RPMI8226 (cell line): ENCODE data around the gene CATSPER2.
"Not testable (repeated sequence)": the region's sequence is repeated elsewhere in the genome, so short reads cannot be mapped to it uniquely, and the experiment has no call there.

Experiments used
- DNase-seq: peaks from one replicate; pipeline ENCODE4 v3.0.0-alpha.2; 2015

The CATSPER2 gene

GRCh38 chr15:43648649-43649429, at the start of gene CATSPER2:
TSS of gene CATSPER2 (minus strand) at chr15:43648844. CDS start at chr15:43648061, 783 bp downstream.
- no peak for DNase-seq

DNA sequence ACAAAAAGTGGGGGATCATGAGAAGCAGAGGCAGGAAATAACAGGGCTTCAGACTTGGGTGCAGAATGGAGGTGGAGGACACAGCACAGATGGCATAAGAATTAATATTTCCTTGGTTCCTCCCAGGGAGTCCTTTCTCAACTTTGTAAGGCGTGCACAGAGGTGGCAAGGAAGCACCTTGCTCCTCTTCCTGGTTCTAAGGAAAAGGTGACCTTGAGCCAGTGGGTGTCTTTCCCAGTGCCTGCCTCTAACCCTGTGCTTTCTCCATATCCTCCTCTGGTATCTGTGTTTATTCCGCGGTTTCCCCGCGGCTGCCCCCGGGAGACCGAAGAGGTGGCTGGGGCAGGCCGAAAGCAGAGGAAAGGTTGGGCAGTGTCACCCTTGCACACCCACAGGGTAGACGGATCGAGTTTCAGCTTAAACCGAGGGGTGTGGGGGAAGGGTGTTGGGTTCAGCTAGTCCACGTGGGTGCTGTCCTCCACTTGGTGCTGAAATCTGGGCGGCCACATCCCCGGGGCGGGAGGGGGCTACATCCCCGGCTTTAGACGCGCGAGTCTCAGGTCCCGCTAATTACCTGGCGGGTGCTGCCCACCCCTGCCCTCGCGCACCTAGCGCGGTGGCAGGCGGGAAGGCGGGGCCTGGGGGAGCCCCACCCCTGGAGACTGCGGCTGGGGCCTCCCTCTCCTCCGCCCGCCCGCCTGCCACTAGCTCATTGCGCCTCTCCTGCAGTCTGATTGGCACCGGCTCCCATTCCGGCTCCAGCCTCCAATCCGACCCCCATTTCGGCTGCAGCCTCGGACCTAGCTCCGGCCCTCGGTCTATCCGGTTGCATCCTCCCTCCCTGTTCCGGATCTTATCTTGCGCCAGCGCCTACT, 44.7 kb upstream of the CATSPER2 start, which contains the start of gene CKMT1A:
Gene CKMT1A, plus strand, starts transcription at position 712 of the 875 bp plus-strand sequence. CDS start 192 bp downstream, outside the sequence.
- DNase-seq = not testable (repeated sequence)

DNA sequence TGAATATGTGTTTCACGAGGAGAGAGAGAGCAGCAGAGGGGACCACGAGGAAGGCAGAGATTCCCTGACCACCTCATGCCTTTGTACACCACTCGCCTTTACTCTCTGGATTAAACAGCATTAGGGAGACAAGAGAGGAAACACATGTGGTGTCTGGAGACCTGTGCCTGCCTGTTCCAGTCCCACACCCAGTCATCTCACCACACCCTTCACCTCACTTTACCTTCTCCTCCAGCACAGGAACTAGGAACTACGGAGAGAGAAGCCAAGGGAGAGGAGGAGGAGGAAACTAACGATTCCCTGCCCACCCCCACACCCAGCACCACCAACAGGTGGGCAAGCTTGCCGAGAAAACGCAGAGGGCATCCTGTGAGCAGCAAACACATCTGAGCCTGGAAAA, 44.0 kb upstream of the CATSPER2 start:
- DNase-seq = not testable (repeated sequence)

DNA sequence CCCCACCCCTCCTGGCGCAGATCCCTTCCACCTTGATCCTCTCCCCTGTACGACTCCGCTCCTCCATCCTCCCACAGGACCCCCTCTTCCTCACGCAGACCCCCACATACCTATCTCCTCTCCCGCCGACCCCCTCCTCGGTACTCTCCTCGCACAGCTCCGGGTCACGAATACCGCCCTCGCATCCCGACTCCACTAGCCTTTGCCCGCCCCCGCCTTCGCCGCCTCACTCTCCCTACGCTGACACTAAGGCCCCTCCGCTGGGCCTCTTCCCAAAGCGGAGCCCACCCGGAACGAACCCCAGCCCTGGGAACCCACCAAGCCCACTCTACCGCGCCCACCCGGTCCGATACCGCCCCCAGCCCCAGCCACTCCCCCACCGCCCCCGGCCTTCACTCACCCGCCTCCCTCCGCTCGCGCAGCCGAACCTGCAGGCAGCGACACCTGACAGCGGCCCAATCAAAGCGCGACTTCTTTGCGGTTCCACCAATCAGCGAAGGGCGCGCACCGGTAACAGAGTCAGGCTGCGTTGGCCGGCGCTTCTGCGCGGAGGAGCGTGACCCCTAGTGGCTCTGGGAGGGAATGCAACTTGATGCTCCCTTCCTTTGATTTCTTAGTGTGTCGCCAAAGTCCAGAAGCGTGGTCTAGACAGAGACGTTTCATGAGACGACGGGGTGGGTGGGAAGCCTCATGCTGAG, 41.1 kb upstream of the CATSPER2 start:
- DNase-seq = not testable (repeated sequence)

DNA sequence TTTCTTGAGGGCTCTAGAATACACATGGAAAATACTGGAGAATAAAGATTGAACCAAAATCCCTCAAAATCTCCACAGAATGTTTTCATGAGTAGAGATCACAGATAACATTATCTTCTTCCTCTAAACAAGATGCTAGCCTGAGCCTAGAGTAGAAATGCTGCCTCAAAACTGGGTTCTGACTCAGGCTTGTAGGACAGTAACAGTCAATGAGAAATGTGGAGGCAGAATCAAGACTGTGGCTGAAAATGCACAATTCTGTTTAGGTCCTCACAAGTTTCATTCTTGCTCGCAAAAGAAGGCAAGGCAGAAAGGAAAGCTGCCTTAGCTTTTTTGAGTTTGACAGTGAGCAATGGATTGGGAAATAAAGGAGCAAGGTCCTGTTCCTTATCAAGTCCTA, 25.5 kb upstream of the CATSPER2 start:
- DNase-seq = not testable (repeated sequence)

DNA sequence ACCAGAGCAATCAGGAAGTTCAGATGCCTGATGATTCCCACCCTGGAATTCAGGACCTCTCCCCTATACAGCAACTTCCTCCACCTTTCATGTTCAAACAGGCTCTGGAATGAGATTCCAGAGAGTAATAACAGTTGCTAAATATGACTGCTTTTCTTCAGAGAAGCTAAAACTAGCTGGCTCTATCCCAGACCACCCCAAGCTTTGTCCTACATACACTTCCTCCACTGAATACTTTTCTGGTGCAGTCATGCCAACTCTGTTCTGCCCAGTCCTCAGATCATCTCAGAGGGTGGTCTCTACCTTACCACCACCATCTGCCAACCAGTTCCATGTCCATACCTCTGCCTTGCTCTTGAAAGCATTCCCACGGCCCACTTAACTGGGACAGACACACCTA, 17.5 kb upstream of the CATSPER2 start:
- not testable (repeated sequence) for DNase-seq

- DNase-seq = not testable (repeated sequence)
Measured at GRCh38 chr15:43663333-43663732, 14.7 kb upstream of the CATSPER2 start.

DNA sequence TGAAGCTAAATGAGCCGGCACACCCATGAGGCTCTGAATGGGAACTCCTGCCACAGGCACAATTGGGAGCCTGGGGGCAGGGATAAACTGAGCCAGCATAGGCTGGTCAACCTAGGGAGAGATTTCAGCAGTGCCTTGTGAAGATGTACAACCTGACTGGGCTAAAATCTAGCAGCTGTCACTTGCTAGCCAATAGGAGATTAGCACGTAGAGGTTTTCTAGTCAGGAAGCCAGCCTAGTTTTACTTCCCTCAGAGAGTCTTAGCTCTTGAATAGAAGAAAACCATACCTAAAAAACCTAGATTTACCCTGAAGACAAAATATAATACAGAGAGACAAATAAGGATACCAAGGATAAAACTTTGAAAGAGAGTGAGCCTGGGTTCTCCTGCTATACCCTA, 13.6 kb upstream of the CATSPER2 start:
- not testable (repeated sequence) for DNase-seq

DNA sequence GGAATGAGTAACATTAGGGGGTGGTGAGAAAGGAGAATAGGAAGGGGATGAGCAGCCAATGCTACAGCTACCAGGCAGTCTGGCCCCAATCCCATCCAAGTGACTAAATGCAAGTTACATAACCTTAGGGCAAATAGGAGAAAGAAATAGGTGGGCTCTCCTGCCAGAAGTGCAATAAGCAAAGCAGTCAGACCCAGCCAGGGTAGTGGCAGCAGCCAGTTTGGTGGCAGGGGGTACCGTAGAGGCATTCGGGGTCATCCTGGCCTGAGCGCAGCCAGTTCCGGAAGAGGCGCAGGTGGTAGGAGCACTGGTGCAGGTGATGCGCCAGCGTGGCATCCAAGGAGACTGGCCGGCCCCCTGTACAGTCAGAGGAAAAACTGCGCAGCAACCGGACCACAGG, 11.1 kb upstream of the CATSPER2 start:
- DNase-seq = not testable (repeated sequence)

- not testable (repeated sequence) for DNase-seq
Measured at GRCh38 chr15:43649430-43649926, 834 bp upstream of the CATSPER2 start.

DNA sequence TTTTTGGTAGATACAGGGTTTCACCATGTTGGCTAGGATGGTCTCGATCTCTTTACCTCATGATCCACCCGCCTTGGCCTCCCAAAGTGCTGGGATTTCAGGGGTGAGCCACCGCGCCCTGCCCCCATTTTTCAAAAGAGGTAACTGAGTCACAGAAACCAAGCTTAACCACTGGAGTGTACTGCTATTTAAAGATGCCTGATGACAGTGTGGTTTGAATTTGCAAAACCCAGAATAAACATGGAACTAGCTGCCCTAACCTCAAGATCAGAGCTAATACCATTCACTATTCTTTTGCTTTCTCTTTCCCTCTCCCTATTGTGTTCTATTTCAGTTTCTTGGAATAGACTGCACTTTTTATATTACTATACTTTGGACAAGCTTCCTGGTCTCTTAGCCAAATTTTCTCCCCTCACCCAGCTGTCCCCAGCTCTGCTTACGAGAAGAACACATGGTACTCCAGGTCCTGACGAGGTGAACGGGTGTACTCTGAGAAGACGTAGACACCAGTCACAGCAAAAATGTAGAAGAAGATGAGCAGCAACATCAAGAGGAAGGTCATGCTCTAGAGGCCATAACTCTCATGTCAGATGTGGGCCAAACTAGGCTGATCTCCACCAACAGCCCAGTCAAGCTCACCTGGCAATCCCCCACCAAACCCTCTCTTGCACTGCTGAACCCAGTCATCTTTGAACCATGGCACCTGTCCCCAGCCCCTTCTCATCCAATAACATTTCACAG, 10.0 kb downstream of the CATSPER2 start:
- DNase-seq = not testable (repeated sequence)

DNA sequence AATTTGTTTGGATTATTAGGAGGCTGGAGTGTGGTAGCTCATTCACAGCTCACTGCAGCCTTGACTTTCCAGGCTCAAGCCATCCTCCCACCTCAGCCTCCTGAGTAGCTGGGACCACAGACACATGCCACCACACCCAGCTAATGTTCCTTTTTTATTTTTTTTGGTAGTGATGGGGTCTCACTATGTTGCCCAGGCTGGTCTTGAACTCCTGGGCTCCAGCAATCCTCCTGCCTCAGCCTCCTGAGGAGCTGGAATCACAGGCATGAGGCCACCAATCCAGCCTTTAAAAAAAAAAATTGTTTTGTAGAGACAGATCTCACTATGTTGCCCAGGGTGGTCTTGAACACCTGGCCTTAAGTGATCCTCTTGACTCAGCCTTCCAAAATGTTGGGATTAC, 21.7 kb downstream of the CATSPER2 start:
- DNase-seq = not testable (repeated sequence)

DNA sequence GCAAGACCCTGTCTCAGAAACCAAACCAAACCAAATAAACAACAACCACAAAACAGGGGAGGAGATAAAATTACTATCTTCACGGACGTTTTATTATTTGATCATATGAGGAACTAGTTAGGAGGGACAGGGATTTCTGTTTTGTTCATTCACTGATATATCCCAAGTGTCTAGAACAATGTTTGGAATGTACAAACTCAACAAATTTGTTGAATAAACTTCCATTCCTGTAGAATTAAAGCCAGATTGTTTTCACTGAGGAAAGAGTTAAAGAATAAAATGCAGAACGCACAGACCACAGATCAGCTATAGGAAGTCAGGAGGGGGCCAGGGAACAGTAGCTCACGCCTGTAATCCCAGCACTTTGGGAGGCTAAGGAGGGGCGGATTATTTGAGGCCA, 23.5 kb downstream of the CATSPER2 start:
- no peak for DNase-seq

GRCh38 chr15:43622068-43622799, 26.4 kb downstream of the CATSPER2 start:
- not testable (repeated sequence) for DNase-seq

DNA sequence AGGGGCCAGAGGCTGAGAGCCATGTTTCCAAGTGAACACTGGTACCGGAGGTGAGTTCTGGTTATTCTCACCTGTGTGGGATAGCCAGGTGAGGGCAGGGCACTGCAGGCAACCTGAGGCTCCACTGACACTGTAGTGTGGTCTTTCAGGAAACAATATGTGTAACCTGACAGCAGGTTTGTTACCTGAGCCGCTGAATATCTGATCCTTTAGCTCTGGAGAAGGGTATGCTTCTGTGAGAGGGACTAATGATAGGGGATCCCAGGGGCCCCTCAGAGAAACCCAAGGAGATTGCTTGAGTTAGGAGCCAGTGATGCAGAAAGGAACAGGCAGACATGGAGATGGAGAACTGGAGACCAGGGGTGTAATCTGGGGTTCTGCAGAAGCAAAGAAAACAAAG, 29.9 kb downstream of the CATSPER2 start, which contains the start of gene STRC:
Gene STRC, minus strand, starts transcription at position 101 of the 400 bp plus-strand sequence. Its CDS starts 78 bp downstream, at position 23.
- not testable (repeated sequence) for DNase-seq

DNA sequence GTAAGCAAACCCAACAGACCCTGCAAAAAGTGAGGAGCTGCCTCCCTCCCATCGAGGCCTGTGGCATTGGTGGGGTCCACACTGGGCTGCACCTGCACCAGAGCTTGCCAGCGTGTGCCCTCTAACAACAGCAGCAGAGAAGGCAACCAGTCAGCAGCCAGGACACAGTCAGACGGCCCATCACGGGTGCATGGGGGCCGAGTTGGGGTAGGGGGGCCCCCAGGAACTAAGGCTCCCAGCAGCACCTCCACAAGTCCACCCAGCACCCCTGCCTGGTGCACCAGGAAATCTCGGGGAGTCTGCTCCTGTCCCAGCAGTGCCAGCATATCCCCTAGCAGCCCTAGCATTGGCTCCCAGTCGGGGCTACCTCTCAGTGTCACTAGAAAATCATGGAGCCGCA, 30.9 kb downstream of the CATSPER2 start:
- not testable (repeated sequence) for DNase-seq

GRCh38 chr15:43602233-43602632, 46.4 kb downstream of the CATSPER2 start:
- not testable (repeated sequence) for DNase-seq

- not testable (repeated sequence) for DNase-seq
Measured at GRCh38 chr15:43600200-43600599, 48.4 kb downstream of the CATSPER2 start.

- not testable (repeated sequence) for DNase-seq
Measured at GRCh38 chr15:43599131-43599530, 49.5 kb downstream of the CATSPER2 start.

DNA sequence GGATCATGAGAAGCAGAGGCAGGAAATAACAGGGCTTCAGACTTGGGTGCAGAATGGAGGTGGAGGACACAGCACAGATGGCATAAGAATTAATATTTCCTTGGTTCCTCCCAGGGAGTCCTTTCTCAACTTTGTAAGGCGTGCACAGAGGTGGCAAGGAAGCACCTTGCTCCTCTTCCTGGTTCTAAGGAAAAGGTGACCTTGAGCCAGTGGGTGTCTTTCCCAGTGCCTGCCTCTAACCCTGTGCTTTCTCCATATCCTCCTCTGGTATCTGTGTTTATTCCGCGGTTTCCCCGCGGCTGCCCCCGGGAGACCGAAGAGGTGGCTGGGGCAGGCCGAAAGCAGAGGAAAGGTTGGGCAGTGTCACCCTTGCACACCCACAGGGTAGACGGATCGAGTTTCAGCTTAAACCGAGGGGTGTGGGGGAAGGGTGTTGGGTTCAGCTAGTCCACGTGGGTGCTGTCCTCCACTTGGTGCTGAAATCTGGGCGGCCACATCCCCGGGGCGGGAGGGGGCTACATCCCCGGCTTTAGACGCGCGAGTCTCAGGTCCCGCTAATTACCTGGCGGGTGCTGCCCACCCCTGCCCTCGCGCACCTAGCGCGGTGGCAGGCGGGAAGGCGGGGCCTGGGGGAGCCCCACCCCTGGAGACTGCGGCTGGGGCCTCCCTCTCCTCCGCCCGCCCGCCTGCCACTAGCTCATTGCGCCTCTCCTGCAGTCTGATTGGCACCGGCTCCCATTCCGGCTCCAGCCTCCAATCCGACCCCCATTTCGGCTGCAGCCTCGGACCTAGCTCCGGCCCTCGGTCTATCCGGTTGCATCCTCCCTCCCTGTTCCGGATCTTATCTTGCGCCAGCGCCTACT, 55.1 kb downstream of the CATSPER2 start, which contains the start of gene CKMT1B:
Gene CKMT1B, plus strand, starts transcription at position 700 of the 863 bp plus-strand sequence. CDS start 192 bp downstream, outside the sequence.
- DNase-seq = not testable (repeated sequence)
